GM21526 (cell line): ENCODE measurements around the gene ADA.

Source experiments
- ATAC-seq: cut with Tn5 transposase; IDR thresholded peaks from one replicate; pipeline ENCODE4 v1.9.1; 2021; ENCODE audit warnings: moderate library complexity; ENCODE audit not compliant: unreplicated experiment, low FRiP score

ADA gene

DNA sequence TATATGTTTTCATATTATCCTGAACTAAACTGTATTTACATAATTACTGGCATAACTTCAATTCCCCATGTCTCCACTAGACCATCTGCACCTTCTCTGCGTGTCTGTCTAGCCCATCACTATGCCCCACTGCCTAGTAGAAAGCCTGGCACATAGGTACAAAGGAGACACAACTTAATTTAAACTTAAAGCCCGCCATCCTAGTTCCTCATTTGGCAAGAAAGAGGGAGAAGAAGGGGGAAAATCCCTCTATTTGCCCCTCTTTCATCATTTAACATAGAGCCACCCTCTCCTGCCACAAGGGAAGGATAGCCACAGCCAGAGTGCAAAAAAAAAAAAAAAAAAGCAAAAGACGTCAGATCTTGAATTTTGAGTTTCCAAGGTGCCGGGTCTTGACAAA is 67.3 kb downstream of the ADA start:
- no peak for ATAC-seq

DNA sequence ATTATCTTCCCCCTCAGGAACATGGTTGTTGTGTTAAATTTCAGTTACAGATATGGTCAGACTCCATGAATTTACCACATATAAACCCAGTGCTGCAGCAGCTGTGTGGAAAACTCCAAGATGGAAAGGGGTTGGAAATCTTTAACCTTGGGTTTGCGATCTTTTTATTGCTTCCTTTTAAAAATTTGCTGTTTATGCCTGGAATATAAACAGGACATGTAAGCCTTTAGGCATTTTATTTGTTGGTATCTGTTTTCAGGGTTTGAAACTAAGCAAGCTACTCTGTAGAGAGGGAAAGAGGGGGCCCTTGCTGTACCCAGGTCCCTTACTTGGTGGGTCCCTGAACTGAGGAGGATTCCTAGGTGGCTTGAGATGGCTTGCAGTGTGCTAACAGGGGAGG is 68.3 kb downstream of the ADA start:
- ATAC-seq, result no peak

DNA sequence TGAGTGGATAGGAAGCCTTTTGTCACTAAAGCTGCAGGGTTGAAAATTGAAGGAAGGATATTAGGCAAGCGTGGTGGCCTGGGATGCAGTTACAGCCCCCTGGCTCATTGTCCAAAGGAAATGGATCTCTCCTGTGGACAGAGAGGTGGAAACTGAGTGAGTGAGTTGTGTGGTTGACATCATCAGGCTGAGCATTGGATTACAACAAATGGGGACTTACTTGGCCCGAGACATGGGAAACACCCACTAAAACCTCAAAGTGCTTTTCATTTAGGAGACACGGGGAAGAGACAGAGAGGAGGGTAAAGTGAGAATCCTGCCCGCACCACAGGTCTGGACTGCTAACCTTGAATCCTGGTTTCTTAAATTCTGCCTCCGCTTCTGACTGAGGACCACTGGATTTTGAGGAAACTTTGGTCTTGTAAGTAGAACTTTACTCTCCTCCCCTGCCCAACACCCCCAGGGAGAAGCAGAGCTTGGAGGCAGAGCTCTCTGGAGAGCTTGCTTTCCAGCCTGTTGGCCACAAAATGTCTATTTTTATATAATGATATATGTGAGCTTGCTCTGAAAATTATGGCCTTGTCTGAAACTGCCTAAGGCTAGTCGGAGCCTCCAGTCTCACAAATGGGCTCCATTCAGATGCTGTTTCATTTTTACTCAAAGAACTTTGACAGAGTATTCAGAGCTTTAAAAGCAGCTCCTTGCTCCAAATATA is 69.0 kb downstream of the ADA start, which contains the start of gene PKIG:
Gene PKIG, plus strand, starts transcription at position 269 of the 715 bp plus-strand sequence. CDS start 31,978 bp downstream, outside the sequence.
- ATAC-seq, result no peak

DNA sequence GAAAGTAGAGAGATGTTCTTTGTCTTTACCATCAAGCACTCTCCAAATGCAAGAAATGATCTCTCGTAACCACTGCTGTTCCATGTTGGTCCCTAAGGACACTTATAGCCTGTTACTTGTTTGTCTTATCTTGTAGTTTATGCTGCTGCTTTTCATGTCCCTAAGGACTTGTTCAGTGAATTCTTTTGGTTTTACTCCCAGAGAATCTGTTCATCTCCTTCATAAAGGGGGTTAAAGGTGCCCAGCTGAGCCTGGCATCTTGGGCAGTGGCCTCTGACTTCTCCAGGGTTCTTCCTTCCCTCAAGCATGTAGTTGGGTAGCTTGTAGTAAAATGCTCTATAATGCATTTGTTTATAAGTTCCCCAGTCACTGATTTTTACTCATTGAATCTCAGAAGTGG is 70.0 kb downstream of the ADA start:
- ATAC-seq, result no peak

DNA sequence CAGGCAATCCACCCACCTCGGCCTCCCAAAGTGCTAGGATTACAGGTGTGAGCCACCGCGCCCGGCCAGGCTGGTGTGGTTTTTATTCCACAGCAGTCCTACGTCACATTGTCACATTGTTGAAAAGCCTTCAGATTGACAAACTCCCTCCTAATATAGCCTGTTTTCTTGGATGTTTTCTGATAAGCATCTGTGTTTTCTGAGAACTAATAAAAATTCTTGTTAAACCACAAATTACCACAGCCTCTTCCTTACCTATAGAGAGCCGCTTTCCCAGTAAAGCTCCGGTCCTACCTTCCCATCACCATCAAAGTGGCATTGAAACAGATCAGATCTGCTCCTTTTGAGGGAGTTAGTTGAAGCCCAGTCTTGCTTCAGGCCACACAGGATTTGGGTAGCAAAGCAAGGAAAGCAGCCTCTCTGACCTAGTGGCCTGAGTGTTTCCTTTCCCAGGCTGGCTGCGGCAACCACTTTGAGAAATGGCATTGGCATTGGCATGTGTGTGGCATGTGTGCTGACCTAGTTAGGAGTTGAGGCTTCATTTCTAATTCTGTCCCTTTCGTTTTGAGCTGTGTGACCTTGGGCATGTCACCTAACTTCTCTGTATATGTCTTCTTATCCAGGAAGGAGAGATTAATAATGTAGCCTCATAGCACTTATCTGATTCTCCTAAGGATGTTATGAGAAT is 70.8 kb downstream of the ADA start:
- ATAC-seq, result no peak

DNA sequence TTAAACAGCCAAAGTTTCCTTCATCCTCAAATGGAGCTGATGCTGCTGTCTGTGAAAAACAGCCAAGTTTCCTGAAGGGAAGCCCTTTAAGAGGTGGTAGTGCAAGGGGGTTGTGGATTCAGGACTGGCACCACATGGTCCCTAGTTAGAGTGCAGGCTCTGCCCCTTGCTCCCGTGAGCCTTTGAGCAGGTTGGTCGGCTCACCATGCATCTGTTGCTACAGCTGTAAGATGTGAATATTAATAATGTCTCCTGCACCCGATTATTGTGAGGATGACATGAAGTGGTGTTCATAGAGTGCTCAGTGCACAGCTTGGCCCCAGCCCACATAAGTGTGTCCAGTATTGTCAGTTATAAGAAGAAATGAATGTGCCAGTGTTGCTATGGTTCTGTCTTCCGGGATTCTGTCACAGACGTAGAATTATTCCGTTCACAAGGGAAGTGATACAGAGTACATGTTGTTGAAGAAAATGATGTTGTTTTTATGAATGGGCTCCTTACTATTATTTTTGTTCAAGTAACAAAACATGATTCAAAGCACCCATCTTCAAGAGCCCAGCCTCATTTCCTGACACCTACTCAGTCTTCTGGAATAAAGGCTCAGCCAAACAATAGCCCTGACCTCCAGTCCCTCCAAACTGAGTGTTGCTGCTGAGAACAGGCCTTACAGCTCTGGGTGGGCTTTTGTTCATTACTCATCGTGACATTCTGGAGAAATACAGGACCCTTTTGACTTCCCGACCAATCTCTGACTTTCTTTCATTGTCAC is 72.0 kb downstream of the ADA start:
- no peak for ATAC-seq

DNA sequence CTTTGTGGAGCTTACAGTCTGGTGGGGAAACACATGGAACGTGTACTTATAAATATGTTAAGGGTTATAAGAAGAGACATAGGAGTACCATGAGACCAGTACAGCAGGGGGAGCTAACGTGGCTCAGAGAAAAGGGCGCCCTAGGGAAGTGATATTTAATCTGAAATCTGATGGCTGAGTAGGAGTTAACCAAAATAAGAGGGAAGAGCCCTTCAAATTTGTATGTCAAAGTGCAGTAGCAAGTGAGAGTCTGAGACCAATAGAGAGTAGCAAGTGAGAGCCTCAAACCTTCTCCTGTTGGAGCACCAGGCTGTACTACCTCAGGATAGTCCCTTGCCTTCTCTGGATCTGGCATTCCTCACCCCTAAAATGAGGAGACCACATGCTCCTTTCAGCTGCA is 75.2 kb downstream of the ADA start:
- ATAC-seq, result no peak

DNA sequence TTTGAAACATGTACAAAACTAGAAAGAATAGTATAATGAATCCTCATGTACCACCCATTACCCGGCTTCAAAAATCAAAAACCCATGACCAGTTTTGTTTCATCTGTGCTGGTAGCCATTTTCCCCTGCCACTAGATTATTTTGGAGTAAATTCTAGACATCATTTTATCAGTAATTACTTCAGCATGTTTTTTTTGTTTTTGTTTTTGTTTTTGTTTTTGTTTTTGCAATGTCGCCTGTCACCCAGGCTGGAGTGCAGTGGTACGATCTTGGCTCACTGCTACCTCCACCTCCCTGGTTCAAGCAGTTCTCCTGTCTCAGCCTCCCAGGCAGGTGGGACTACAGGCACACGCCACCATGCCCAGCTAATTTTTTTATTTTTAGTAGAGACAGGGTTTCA is 77.1 kb downstream of the ADA start:
- ATAC-seq, result no peak

DNA sequence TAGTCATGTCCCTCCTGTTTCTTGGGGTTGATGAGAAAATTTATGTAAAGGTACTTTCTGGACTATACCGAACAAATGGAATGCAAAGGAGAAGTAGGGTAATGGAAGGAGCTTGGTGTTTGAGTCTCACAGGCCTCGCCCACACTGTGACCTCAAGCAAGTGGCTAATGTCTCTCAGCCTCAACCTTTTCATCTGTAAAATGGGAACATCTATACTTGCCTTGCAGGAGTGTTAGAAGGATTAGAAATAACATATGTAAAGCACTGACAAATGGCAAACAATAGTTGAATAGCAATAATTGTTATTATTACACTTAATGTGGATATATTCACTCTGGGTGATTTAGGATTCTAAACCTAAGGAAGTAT is 78.0 kb downstream of the ADA start:
- no peak for ATAC-seq

DNA sequence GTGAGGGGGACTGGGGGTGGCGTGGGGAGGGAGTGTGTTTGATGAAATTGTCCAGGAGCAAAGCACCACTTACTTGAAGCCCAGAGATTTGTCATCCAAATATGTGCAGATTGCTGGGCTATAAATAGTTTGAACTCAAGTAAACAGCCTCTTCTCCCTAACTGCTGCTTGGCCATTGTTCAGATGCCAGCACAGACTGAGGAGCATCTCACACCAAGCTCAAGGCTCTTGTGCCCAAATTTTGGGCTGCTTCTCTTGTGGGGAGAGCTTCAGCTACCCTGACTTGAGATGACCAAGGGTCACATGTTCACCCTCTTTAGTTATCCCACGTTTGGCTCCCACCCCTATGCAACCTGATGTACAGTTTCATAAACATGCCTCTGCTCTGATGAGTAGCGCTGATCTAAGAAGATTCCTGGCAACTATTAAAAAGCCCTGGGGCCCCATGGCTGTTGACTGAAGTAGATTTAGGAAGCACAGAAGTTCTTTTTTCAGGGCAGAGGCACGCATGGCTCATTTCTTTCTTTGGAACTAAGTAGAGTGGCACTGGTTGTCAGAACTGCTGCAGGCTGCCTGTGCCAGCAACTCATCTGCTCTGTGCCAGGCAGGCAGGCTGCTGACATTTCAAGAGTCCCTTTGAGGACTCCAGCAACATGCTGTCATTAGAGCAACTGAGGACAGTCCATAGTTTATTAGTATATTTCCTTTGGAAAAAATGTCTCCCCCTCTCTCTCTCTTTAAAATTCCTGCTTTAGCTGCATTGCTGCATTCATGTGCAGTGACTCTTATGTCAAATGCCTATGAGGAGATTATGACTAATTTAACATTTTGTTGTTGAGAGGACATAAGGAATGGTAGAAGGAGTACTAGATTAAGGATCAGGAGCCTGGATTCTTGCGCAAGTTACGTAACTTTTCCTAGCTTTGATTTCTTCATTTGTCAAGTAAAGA is 78.7 kb downstream of the ADA start:
- ATAC-seq, result no peak

DNA sequence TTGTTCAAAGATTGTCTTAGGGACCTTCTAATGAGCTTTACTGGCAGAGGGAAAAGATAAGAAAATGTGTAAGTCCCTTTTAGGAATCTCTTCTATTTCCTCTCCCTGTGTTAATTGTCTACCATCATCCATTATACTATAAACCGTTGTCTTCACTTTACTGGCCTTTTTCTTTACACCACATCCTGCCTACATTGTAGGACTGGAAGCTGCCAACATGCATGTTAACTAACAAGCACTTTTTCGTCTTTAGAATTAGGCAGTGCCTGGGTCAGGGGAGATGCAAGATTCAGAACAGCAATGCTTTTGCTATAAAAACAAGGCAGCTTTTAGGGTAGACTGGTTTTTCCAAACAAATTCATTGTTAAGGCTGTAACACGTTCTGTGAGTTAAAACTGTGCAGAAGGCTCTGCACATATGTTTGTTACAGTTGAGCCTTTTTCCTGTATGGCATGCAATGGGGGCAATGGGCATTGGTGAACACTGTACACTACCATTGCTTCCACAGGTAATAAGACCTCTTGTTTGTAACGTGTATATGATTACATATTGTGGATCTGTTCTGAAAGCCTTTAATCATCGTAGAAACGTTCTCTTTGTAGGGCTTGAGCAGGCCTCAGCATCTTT is 80.0 kb downstream of the ADA start:
- no peak for ATAC-seq

DNA sequence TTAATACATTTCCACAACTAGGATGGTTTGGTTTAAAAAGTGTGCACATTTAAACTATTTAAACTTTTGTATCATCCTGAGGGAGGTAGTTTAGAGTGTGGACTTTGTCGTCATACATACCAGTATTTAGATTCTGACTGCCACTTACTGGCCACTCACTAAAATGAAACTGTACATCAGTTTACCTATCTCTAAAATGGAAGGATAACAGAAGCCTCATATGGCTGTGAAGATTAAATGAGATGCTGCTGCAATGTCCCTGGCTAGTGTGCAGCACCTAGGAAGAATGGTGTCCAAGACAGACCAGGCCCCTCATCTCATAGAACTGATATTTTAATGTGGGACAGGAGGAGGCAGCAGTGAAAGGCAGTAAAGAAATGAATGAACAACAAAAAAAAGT is 81.1 kb downstream of the ADA start:
- no peak for ATAC-seq
